K562 (cell line): Measurements from ENCODE around the gene PPIA. TPM values are rescaled to one million over a fixed set of nuclear protein-coding genes. Genes with fewer than 3 reads are reported as not detected.

Experiments
- FIP1L1 ChIP-seq: fragments of 200-400 bp; formaldehyde crosslinking; IDR thresholded peaks from 2 replicates; pipeline ENCODE4 v1.6.1; 2018; ENCODE audit warnings: mild to moderate bottlenecking, low read depth, low read length; ENCODE audit not compliant: poor library complexity, severe bottlenecking
- KAT7 ChIP-seq: sonication (generic); formaldehyde crosslinking; IDR thresholded peaks from 2 replicates; pipeline ENCODE4 v1.8.0; 2022; ENCODE audit warnings: missing genetic modification reagents, mild to moderate bottlenecking, borderline replicate concordance
- NCOA6 ChIP-seq: fragments of 450-650 bp; IDR thresholded peaks from 2 replicates; pipeline ENCODE4 v1.6.1; 2017; ENCODE audit warnings: mild to moderate bottlenecking
- NCOR1 ChIP-seq: fragments of 450-650 bp; IDR thresholded peaks from 2 replicates; pipeline ENCODE4 v1.6.1; 2016; ENCODE audit warnings: mild to moderate bottlenecking, moderate library complexity
- RNF2 ChIP-seq: sonication (generic); IDR thresholded peaks from 2 replicates; pipeline ENCODE4 v1.6.1; 2016
- SIX5 ChIP-seq, 2 experiments: IDR thresholded peaks; 2 replicates each; pipeline ENCODE4 v1.6.1; 2011; ENCODE audit warnings: low read length in 2 of 2, borderline replicate concordance in 1 of 2, low read depth in 1 of 2, mild to moderate bottlenecking in 1 of 2, moderate library complexity in 1 of 2; ENCODE audit not compliant: insufficient read depth in 1 of 2
- SMARCC2 ChIP-seq: fragments of 450-650 bp; IDR thresholded peaks from 2 replicates; pipeline ENCODE4 v1.6.1; 2017; ENCODE audit warnings: antibody characterized with exemption, moderate library complexity, mild to moderate bottlenecking, low read depth
- TEAD1 ChIP-seq, 2 experiments: fragments of 450-650 bp in 1 of 2; sonication (generic) in 1 of 2; formaldehyde crosslinking; IDR thresholded peaks; 2 replicates each; pipeline versions ENCODE4 v1.4.0 to v1.8.0; 2020 to 2022; ENCODE audit warnings: mild to moderate bottlenecking in 2 of 2, missing genetic modification reagents in 1 of 2
- ZKSCAN1 ChIP-seq: fragments of 150-350 bp; IDR thresholded peaks from 2 replicates; pipeline ENCODE4 v1.6.1; 2016; ENCODE audit warnings: low read depth, low read length
- ZNF239 ChIP-seq: fragments of 250-450 bp; sonication (Bioruptor Pico); IDR thresholded peaks from 2 replicates; pipeline ENCODE4 v1.4.0; 2020; ENCODE audit warnings: mild to moderate bottlenecking
- ZNF408 ChIP-seq: fragments of 250-450 bp; sonication (Bioruptor Pico); IDR thresholded peaks from 2 replicates; pipeline ENCODE4 v1.4.0; 2020; ENCODE audit warnings: low read depth, mild to moderate bottlenecking, moderate library complexity
- polyA plus RNA-seq, 8 experiments: library from polyadenylated mRNA; depleted of rRNA in 4 of 8; stranded (reverse) in 5 of 8; unstranded in 3 of 8; fragments of >200 nt; fragmentation: Nextera tagmentation in 2 of 8; fragmentation: Illumina TruSeq in 1 of 8; extraction: Ambion mirVana in 2 of 8; extraction: Trizol in 1 of 8; gene quantifications; 2 replicates each; pipeline versions ENCODE4 v1.2.1 to v1.2.3, GENCODE V29; 2011 to 2014; ENCODE audit warnings: inconsistent platforms in 1 of 8, missing spikeins in 1 of 8
- total RNA-seq, 7 experiments: library from RNA; depleted of rRNA in 6 of 7; stranded (reverse); fragments of >200 nt in 6 of 7; fragmentation: Illumina TruSeq in 2 of 7; extraction: Trizol in 2 of 7; gene quantifications; 2 replicates each; pipeline versions ENCODE4 v1.2.1 to v1.2.3, GENCODE V29; 2011 to 2021; ENCODE audit warnings: low replicate concordance in 1 of 7
- TF ChIP-seq, protein P1 (sequence below): fragments of 450-650 bp; IDR thresholded peaks from 2 replicates; pipeline ENCODE4 v1.6.1; 2016; ENCODE audit warnings: antibody characterized with exemption
- TF ChIP-seq, protein P2 (sequence below): sonication (generic); formaldehyde crosslinking; IDR thresholded peaks from 2 replicates; pipeline ENCODE4 v1.8.1; 2022; ENCODE audit warnings: missing genetic modification reagents
- TF ChIP-seq, protein P3 (sequence below): sonication (generic); formaldehyde crosslinking; IDR thresholded peaks from 2 replicates; pipeline ENCODE4 v1.5.0; 2020; ENCODE audit warnings: missing genetic modification reagents
- TF ChIP-seq, protein P4 (sequence below): fragments of 450-650 bp; IDR thresholded peaks from 2 replicates; pipeline ENCODE4 v1.6.1; 2017; ENCODE audit warnings: antibody characterized with exemption, mild to moderate bottlenecking
- TF ChIP-seq, protein P5 (sequence below): fragments of 250-450 bp; sonication (Bioruptor Pico); IDR thresholded peaks from 2 replicates; pipeline ENCODE4 v1.5.0; 2022; ENCODE audit warnings: mild to moderate bottlenecking
- TF ChIP-seq, protein P6 (sequence below): fragments of 450-650 bp; conservative IDR thresholded peaks from 2 replicates; pipeline ENCODE4 v1.6.1; 2016; ENCODE audit warnings: missing genetic modification characterization, low read depth, mild to moderate bottlenecking, missing compliant biosample characterization, moderate library complexity

The PPIA gene
- total and polyA plus RNA-seq, 9 of the 15 experiments (the other 6 are each of a cell fraction or from before 2014, with no cell fraction given) = 2,583 to 7,504 (median 3,973) TPM

DNA sequence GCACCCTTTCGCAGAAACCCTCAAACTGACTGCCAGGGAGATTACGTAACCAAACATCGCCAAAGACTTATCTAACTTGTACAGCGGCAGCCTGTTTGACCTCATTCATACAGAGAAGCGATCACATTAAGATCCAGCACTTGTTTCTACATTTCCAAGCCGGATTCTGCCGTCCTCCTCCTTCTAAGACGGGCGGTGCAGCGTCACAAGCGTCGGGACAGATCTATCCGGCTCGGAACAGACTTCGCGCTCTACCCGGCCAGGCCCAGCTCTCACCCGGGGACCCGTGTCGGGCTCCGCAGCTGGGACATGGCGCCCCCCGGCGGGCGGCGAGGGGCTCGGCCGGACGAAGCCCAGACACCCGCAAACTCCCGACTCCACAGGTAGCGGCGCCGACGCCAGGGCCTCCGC, 51.0 kb downstream of the PPIA start (continued):
- TF ChIP-seq, protein P1, sequence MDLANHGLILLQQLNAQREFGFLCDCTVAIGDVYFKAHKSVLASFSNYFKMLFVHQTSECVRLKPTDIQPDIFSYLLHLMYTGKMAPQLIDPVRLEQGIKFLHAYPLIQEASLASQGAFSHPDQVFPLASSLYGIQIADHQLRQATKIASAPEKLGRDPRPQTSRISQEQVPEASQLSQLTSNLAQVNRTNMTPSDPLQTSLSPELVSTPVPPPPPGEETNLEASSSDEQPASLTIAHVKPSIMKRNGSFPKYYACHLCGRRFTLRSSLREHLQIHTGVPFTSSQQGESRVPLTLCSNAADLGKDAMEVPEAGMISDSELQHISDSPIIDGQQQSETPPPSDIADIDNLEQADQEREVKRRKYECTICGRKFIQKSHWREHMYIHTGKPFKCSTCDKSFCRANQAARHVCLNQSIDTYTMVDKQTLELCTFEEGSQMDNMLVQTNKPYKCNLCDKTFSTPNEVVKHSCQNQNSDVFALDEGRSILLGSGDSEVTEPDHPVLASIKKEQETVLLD = 0 out of 2 replicates have a peak, but pooled peaks have one; percentile 56
- TF ChIP-seq ZKSCAN1 (no peak), SIX5 (IDR thresholded peaks at IDR 0.05; ENCODE audit: borderline replicate concordance in 1 of 2, insufficient read depth in 1 of 2, low read depth in 1 of 2, low read length in 2 of 2) (no peak; a peak in 1 of 4 replicates), KAT7 (CRISPR knock-in tag) (peak; percentile 65; the same call in 1 of the 2 replicates), SMARCC2 (peak; percentile 87), RNF2 (peak; percentile 80; the same call in 1 of the 2 replicates), FIP1L1 (peak; percentile 83), ZNF239 (no peak), TEAD1 (CRISPR knock-in tag; IDR thresholded peaks at IDR 0.05) (peak; percentile 4 to 80; a peak in 2 of 4 replicates), NCOR1 (peak; percentile 85), ZNF408 (CRISPR knock-in tag) (no peak), NCOA6 (no peak)
- TF ChIP-seq, protein P2, sequence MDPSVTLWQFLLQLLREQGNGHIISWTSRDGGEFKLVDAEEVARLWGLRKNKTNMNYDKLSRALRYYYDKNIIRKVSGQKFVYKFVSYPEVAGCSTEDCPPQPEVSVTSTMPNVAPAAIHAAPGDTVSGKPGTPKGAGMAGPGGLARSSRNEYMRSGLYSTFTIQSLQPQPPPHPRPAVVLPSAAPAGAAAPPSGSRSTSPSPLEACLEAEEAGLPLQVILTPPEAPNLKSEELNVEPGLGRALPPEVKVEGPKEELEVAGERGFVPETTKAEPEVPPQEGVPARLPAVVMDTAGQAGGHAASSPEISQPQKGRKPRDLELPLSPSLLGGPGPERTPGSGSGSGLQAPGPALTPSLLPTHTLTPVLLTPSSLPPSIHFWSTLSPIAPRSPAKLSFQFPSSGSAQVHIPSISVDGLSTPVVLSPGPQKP (CRISPR knock-in tag) = no peak
- TF ChIP-seq, protein P3, sequence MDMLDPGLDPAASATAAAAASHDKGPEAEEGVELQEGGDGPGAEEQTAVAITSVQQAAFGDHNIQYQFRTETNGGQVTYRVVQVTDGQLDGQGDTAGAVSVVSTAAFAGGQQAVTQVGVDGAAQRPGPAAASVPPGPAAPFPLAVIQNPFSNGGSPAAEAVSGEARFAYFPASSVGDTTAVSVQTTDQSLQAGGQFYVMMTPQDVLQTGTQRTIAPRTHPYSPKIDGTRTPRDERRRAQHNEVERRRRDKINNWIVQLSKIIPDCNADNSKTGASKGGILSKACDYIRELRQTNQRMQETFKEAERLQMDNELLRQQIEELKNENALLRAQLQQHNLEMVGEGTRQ (CRISPR knock-in tag) = no peak
- TF ChIP-seq, protein P4, sequence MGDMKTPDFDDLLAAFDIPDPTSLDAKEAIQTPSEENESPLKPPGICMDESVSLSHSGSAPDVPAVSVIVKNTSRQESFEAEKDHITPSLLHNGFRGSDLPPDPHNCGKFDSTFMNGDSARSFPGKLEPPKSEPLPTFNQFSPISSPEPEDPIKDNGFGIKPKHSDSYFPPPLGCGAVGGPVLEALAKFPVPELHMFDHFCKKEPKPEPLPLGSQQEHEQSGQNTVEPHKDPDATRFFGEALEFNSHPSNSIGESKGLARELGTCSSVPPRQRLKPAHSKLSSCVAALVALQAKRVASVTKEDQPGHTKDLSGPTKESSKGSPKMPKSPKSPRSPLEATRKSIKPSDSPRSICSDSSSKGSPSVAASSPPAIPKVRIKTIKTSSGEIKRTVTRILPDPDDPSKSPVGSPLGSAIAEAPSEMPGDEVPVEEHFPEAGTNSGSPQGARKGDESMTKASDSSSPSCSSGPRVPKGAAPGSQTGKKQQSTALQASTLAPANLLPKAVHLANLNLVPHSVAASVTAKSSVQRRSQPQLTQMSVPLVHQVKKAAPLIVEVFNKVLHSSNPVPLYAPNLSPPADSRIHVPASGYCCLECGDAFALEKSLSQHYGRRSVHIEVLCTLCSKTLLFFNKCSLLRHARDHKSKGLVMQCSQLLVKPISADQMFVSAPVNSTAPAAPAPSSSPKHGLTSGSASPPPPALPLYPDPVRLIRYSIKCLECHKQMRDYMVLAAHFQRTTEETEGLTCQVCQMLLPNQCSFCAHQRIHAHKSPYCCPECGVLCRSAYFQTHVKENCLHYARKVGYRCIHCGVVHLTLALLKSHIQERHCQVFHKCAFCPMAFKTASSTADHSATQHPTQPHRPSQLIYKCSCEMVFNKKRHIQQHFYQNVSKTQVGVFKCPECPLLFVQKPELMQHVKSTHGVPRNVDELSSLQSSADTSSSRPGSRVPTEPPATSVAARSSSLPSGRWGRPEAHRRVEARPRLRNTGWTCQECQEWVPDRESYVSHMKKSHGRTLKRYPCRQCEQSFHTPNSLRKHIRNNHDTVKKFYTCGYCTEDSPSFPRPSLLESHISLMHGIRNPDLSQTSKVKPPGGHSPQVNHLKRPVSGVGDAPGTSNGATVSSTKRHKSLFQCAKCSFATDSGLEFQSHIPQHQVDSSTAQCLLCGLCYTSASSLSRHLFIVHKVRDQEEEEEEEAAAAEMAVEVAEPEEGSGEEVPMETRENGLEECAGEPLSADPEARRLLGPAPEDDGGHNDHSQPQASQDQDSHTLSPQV = peak; percentile 42
- TF ChIP-seq, protein P5, sequence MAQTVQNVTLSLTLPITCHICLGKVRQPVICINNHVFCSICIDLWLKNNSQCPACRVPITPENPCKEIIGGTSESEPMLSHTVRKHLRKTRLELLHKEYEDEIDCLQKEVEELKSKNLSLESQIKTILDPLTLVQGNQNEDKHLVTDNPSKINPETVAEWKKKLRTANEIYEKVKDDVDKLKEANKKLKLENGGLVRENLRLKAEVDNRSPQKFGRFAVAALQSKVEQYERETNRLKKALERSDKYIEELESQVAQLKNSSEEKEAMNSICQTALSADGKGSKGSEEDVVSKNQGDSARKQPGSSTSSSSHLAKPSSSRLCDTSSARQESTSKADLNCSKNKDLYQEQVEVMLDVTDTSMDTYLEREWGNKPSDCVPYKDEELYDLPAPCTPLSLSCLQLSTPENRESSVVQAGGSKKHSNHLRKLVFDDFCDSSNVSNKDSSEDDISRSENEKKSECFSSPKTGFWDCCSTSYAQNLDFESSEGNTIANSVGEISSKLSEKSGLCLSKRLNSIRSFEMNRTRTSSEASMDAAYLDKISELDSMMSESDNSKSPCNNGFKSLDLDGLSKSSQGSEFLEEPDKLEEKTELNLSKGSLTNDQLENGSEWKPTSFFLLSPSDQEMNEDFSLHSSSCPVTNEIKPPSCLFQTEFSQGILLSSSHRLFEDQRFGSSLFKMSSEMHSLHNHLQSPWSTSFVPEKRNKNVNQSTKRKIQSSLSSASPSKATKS (CRISPR knock-in tag) = no peak
- TF ChIP-seq, protein P6, sequence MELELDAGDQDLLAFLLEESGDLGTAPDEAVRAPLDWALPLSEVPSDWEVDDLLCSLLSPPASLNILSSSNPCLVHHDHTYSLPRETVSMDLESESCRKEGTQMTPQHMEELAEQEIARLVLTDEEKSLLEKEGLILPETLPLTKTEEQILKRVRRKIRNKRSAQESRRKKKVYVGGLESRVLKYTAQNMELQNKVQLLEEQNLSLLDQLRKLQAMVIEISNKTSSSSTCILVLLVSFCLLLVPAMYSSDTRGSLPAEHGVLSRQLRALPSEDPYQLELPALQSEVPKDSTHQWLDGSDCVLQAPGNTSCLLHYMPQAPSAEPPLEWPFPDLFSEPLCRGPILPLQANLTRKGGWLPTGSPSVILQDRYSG = no peak
